A204.1 (cell line): Measurements from ENCODE around the gene PEX12.
"Not testable (repeated sequence)": the region's sequence is repeated elsewhere in the genome, so short reads cannot be mapped to it uniquely, and the experiment has no call there.

Experiments
- FAIRE-seq: peaks from 2 replicates; lab custom pipeline; 2012; peaks lifted over from hg19 to GRCh38; lab: Jason Lieb, UNC

Gene PEX12

GRCh38 chr17:35535406-35535805 is 43.0 kb downstream of the PEX12 start:
- FAIRE-seq: not testable (repeated sequence)

GRCh38 chr17:35534576-35535093 is 43.7 kb downstream of the PEX12 start:
- no peak for FAIRE-seq

GRCh38 chr17:35531160-35531559 is 47.2 kb downstream of the PEX12 start:
- FAIRE-seq: no peak

DNA sequence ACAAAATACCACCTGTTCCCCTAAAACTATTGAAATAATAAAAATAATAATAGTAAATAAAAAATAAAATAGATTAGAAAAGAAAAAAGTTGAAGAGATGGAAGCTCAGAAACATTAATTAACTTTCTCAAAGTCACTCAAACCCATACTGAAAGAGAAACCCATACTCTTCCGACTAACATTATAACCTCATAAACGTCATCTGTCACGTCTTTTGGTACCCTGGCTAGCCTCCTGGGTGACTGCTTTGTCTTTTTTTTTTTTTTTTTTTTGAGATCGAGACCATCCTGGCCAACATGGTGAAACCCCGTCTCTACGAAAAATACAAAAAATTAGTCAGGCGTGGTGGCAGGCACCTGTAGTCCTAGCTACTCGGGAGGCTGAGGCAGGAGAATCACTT is 48.5 kb downstream of the PEX12 start:
- no peak for FAIRE-seq

DNA sequence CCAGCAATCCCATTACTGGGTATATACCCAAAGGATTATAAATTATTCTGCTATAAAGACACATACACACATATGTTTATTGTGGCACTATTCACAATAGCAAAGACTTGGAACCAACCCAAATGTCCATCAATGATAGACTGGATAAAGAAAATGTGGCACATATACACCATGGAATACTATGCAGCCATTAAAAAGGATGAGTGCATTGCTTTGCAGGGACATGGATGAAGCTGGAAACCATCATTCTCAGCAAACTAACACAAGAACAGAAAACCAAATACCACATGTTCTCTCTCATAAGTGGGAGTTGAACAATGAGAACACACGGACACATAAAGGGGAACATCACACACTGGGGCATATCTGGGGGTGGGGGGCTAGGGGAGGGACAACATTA is 49.0 kb downstream of the PEX12 start:
- FAIRE-seq: not testable (repeated sequence)
